ENCODE data around the gene EFCAB9. TPM values are rescaled to one million over a fixed set of nuclear protein-coding genes. Genes with fewer than 3 reads are reported as not detected.

The EFCAB9 gene
- total RNA-seq, 1 donor from 2014 or later: not detected

- Mint-ChIP-seq H3K4me1 (peaks cover 25% of the 10 kb centered on the region), H3K9me3 (no peaks in the 10 kb centered on the region), H3K36me3 (no peaks in the 10 kb centered on the region), H3K27me3 (ENCODE audit: insufficient read depth, low read depth) (peaks cover 2% of the 10 kb centered on the region), H3K27ac (no peak overlapping the region), H3K4me3 (no peak overlapping the region)
- Histone ChIP-seq H3K4me1 (peaks cover 8% of the 10 kb centered on the region), H3K9ac (no peak overlapping the region), H4K20me1 (ENCODE audit: low read depth) (peaks cover 7% of the 10 kb centered on the region), H3K4me3 (no peak overlapping the region), H2AFZ (replicated peaks) (no peak overlapping the region), H3K4me2 (no peak overlapping the region), H3F3A (ENCODE audit: low read depth) (peaks cover 7% of the 10 kb centered on the region), H3K79me2 (ENCODE audit: low read depth) (no peaks in the 10 kb centered on the region), H3K27ac (no peak overlapping the region), H3K27me3 (no peaks in the 10 kb centered on the region), H3K36me3 (no peaks in the 10 kb centered on the region), H3K9me3 (ENCODE audit: low read depth) (no peaks in the 10 kb centered on the region)
- no peak for DNase-seq (ENCODE audit: low spot score)
- no peak for TF ChIP-seq CTCF (IDR thresholded peaks at IDR 0.05)
- TF ChIP-seq EZH2 (IDR thresholded peaks at IDR 0.05): no peak
- TF ChIP-seq EZH2phosphoT487 (IDR thresholded peaks at IDR 0.05): no peak
These were observed 28.5 kb upstream of the EFCAB9 start for GRCh38 chr5:172165465-172165864.

GRCh38 chr5:172166030-172166826 is 27.7 kb upstream of the EFCAB9 start:
- Histone ChIP-seq H3K4me2 (no peak overlapping the region), H4K20me1 (ENCODE audit: low read depth) (peaks cover 15% of the 10 kb centered on the region), H3K9ac (no peak overlapping the region), H3K9me3 (ENCODE audit: low read depth) (no peaks in the 10 kb centered on the region), H2AFZ (replicated peaks) (no peak overlapping the region), H3K4me1 (peaks cover 16% of the 10 kb centered on the region), H3K27ac (no peak overlapping the region), H3K36me3 (no peaks in the 10 kb centered on the region), H3F3A (ENCODE audit: low read depth) (peaks cover 13% of the 10 kb centered on the region), H3K27me3 (no peaks in the 10 kb centered on the region), H3K79me2 (ENCODE audit: low read depth) (no peaks in the 10 kb centered on the region), H3K4me3 (no peak overlapping the region)
- no peaks in the 10 kb centered on the region for H3K36me3 Mint-ChIP-seq
- peaks cover 2% of the 10 kb centered on the region for H3K27me3 Mint-ChIP-seq (ENCODE audit: insufficient read depth, low read depth)
- TF ChIP-seq EZH2phosphoT487 (IDR thresholded peaks at IDR 0.05): no peak
- TF ChIP-seq EZH2 (IDR thresholded peaks at IDR 0.05): no peak
- no peak for TF ChIP-seq CTCF (IDR thresholded peaks at IDR 0.05)
- no peak overlapping the region for H3K4me3 Mint-ChIP-seq
- no peak overlapping the region for H3K27ac Mint-ChIP-seq
- peaks cover 29% of the 10 kb centered on the region for H3K4me1 Mint-ChIP-seq
- no peaks in the 10 kb centered on the region for H3K9me3 Mint-ChIP-seq
- no peak for DNase-seq (ENCODE audit: low spot score)

DNA sequence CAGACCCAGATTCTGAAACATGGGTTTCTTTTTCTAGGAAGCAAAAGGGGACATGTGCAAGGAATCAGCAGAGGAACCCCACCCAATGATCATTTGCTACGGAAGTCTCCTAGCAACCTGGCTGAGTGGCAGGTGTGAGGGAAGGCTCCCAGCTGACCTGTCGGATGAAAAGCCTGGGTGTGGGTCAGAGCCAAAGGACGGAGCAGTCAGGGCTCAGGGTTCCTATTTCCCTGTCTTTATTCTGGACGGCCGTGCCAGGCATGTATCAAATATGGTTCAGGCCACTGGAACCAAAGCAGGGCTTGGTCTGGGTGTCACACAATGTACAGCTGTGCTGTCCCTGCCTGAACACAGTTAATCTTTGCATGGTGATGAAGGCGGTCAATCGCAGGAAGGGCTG is 26.1 kb upstream of the EFCAB9 start:
- Mint-ChIP-seq H3K9me3 (no peaks in the 10 kb centered on the region), H3K4me3 (no peak overlapping the region), H3K27me3 (ENCODE audit: insufficient read depth, low read depth) (no peaks in the 10 kb centered on the region), H3K4me1 (peaks cover 27% of the 10 kb centered on the region), H3K36me3 (no peaks in the 10 kb centered on the region), H3K27ac (peak overlapping the region; percentile 17)
- Histone ChIP-seq H3K4me1 (peaks cover 22% of the 10 kb centered on the region), H3K9ac (no peak overlapping the region), H3F3A (ENCODE audit: low read depth) (peaks cover 17% of the 10 kb centered on the region), H3K36me3 (no peaks in the 10 kb centered on the region), H3K79me2 (ENCODE audit: low read depth) (no peaks in the 10 kb centered on the region), H3K27ac (no peak overlapping the region), H3K4me2 (peak overlapping the region; percentile 13), H3K4me3 (no peak overlapping the region), H2AFZ (replicated peaks) (no peak overlapping the region), H3K27me3 (no peaks in the 10 kb centered on the region), H4K20me1 (ENCODE audit: low read depth) (peaks cover 17% of the 10 kb centered on the region), H3K9me3 (ENCODE audit: low read depth) (no peaks in the 10 kb centered on the region)
- peak; percentile 50 for DNase-seq (ENCODE audit: low spot score)
- TF ChIP-seq EZH2 (IDR thresholded peaks at IDR 0.05) (no peak), CTCF (IDR thresholded peaks at IDR 0.05) (no peak), EZH2phosphoT487 (IDR thresholded peaks at IDR 0.05) (no peak)

Data from neural progenitor cell (in vitro differentiated cells).